HG03280 (cell line): ENCODE results near the gene USP1.

ENCODE experiments used
- ATAC-seq: cut with Tn5 transposase; IDR thresholded peaks from one replicate; pipeline ENCODE4 v1.9.1; 2021; ENCODE audit warnings: mild to moderate bottlenecking, moderate library complexity; ENCODE audit not compliant: unreplicated experiment

USP1 gene

DNA sequence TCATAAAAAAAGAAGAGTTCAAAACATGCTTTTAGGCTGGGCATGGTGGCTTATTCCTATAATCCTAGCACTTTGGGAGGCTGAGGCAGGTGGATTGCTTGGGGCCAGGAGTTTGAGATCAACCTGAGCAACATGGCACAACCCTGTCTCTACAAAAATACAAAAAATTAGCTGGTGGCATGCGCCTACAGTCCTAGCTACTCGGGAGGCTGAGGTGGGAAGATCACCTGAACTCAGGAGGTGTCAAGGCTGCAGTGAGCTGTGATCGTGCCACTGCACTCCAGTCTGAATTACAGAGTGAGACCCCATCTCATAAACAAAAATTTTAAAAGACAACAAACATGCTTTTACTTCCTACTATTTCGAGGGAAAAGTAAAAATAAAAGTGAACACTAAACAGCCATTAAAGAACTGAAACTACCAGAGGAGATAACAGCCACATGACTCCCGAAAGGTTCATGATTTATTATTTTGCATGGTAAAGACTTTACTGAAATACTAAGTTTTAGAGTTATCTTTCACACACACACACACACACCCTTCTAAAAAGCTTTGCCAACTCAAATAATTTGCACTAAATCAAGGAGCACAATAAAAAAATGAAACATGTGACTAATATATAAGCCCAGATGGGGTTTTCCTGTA is 48.1 kb downstream of the USP1 start:
- no peak for ATAC-seq

DNA sequence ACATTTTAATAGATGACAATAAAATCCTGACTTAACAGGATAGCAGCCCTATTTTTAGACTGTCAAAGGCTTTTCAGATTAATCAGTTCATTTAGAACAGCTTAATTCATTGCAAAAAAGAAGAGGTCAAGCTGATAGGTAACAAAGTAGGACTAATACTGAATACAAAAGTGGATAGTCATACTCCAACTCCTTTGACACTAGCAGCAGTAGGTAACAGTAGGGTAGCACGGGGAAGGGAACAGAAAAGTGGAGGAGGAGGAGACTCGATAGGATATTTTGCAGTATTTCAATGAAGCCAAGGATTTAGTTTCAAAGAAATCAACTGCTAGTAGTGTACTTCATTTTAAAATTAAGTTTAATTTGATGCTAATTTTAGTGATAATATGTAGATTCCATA is 51.1 kb downstream of the USP1 start:
- no peak for ATAC-seq

DNA sequence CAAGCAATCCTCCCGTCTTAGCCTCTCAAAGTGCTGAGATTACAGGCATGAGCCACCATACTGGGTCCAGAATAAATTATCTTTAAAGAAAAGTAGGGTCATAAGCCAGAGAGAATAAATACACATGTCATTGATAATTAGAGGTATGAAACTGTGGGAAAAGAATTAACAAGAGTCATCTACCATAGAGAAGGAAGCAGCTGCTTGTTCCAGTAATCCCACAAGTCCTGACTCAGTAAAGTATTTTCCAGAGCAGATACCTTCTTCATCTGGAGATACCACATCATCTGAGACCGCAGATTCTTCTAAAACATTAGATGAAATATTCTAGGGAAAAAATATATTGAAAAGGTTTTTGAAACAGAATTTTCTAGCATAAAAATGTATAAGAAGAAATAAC is 55.7 kb downstream of the USP1 start:
- ATAC-seq, result no peak

DNA sequence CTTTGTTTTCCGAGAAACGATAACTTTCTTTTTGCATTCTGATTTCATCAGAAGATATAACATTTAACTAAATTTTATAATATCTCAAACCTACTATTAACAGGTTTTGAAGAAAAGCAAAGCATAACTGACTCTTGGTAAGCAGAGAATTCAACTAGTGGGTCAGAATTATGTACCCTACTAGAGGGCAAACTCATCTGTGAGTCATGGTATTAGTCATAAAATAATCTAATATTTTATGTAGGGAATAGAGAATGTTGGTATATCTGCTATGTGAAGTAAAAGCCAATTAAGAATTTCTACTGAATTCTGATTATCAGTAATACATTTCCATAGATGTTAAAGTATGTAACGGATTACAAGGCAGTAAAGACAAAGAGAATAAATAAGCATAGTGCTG is 56.8 kb downstream of the USP1 start:
- no peak for ATAC-seq

DNA sequence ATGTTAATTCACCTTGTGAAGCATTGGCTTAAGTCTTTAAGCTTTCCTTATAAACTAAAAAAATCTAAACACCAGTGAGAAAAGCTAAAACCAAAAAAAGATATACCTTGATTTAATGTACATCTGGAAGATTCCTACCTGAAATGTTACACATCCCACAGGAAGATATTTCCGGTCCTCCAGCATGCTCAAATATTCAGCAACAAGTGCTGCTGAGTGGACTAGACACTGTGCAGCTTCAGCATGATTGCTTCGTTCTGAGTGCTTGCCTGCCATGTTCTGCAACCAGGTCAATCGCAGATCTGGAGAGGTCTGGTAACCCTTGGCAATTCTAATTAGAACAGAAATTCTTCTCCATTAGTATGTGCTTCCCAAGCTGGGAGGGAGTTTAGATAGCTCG is 57.3 kb downstream of the USP1 start:
- ATAC-seq, result no peak

DNA sequence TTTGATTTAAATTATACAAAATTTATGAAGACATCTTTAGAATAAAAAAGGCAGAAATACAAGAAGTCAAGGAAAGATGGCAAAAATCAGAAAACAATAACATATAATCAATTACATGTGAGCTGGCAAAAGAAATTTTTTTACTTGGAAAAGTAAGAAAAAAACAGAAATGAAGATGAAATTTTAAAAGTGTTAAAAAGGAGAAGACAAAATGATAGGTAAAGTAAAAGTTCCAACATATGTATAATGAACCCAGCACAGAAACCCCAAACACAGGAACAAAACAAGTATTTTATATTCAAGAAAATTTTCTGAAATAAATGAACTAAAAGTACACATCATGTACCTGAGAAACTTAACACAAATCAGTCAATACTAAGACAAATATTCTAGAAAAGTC is 63.4 kb downstream of the USP1 start:
- ATAC-seq, result no peak
